A673 (cell line): ENCODE results near the gene KIF4A. TPM values are rescaled to one million over a fixed set of nuclear protein-coding genes. Genes with fewer than 3 reads are reported as not detected.

ENCODE experiments used
- BruUV-seq: library from RNA; stranded (reverse); fragments of 400-500 nt; replicated peaks from 2 replicates; lab custom pipeline; 2021; lab: Mats Ljungman, UMichigan
- CTCF ChIA-PET: fragments of 300-600 bp; sonication (Branson Sonifier 250); formaldehyde crosslinking; loops from one replicate; lab custom pipeline; 2022; ENCODE audit warnings: antibody characterized with exemption; lab: Charles Lee
- POLR2A ChIA-PET: fragments of 300-600 bp; sonication (Branson Sonifier 250); formaldehyde crosslinking; loops from one replicate; lab custom pipeline; 2022; ENCODE audit warnings: antibody characterized with exemption; ENCODE audit not compliant: low non-redundant PET; lab: Charles Lee
- DNase-seq: peaks from one replicate; pipeline ENCODE4 v3.0.0-alpha.2; 2015; ENCODE audit warnings: low spot score
- H3K27ac ChIP-seq: fragments of 200-600 bp; sonication (generic); 2 replicates; pipeline ENCODE4 v1.5.1; 2016; ENCODE audit warnings: mixed run types, low read depth, mild to moderate bottlenecking, mixed read lengths, antibody characterized with exemption, low read length; ENCODE audit not compliant: poor library complexity, severe bottlenecking
- H3K27me3 ChIP-seq: fragments of 200-600 bp; sonication (generic); replicated peaks from 2 replicates; pipeline ENCODE4 v1.6.1; 2017; ENCODE audit warnings: mixed run types, low read depth, mild to moderate bottlenecking, mixed read lengths, antibody characterized with exemption, low read length; ENCODE audit not compliant: insufficient read depth, poor library complexity
- H3K36me3 ChIP-seq: fragments of 200-600 bp; sonication (generic); 2 replicates; pipeline ENCODE4 v1.6.1; 2016; ENCODE audit warnings: mixed run types, mild to moderate bottlenecking, mixed read lengths, antibody characterized with exemption, low read length; ENCODE audit not compliant: insufficient read depth, poor library complexity, severe bottlenecking
- H3K4me1 ChIP-seq: fragments of 200-600 bp; sonication (generic); 2 replicates; pipeline ENCODE4 v1.6.1; 2017; ENCODE audit warnings: mixed run types, mild to moderate bottlenecking, mixed read lengths, antibody characterized with exemption, low read length; ENCODE audit not compliant: insufficient read depth, poor library complexity, severe bottlenecking
- H3K4me3 ChIP-seq: fragments of 200-600 bp; sonication (generic); 2 replicates; pipeline ENCODE4 v1.5.1; 2016; ENCODE audit warnings: low read depth, mixed run types, mild to moderate bottlenecking, mixed read lengths, low read length; ENCODE audit not compliant: poor library complexity, severe bottlenecking
- H3K9me3 ChIP-seq: fragments of 200-600 bp; sonication (generic); 2 replicates; pipeline ENCODE4 v1.6.1; 2016; ENCODE audit warnings: mixed run types, low read depth, mild to moderate bottlenecking, mixed read lengths, antibody characterized with exemption, low read length; ENCODE audit not compliant: poor library complexity, severe bottlenecking
- EZH2 ChIP-seq: fragments of 200-600 bp; sonication (generic); IDR thresholded peaks from 2 replicates; pipeline ENCODE4 v1.6.1; 2017; ENCODE audit warnings: borderline replicate concordance, low read depth, mild to moderate bottlenecking, mixed read lengths, antibody characterized with exemption, low read length; ENCODE audit not compliant: poor library complexity, severe bottlenecking
- intact Hi-C: fragments of 100-400 bp; cut with micrococcal nuclease; formaldehyde crosslinking; loops from one replicate; pipeline ENCODE4 v1.10.0; 2022; ENCODE audit not compliant: unreplicated experiment
- total RNA-seq: library from RNA; stranded (reverse); gene quantifications from 2 replicates; pipeline ENCODE4 v1.2.3, GENCODE V29; 2021
- TF ChIP-seq, protein P1 (sequence below): fragments of 300-800, 200-600 bp; sonication (generic); conservative IDR thresholded peaks from 2 replicates; pipeline ENCODE4 v1.5.1; 2017; ENCODE audit warnings: low read depth, mild to moderate bottlenecking, antibody characterized with exemption, low read length, moderate library complexity, mixed read lengths

Gene KIF4A
- total RNA-seq, 1 experiment from 2014 or later = 76.7 TPM

DNA sequence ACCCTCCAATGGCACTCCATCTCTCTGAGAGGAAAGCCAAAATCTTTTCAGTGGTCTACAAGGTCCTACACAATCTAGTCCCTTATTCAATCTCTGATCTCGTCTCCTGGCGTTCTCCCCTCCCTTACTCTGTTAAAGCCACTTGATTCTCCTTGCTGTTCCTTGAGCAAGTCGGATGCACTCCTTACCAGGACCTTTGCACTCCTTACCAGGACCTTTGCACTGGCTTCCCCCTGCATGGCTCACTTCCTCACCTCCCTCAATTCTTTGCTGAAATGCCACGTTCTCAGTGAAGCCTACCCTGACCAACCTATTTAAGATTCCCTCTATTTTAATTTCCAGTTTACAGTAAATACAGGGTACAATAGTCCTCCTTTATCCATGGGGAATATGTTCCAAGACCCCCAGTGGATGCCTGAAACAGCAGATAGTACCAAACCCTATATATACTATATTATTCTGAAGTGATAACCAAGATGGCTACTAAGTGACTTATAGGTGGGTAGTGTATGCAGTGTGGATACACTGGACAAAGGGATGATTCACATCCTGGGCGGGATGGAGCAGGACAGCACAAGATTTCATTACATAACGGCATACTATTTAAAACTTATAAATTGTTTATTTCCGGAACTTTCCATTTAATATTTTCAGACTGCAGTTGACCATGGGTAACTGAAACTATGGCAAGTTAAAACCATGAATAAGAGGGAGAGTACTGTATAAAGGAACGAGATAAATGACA lies 148.2 kb downstream of the KIF4A start:
- Histone ChIP-seq H3K27ac (no peak overlapping the region), H3K27me3 (peaks cover 24% of the 10 kb centered on the region), H3K4me1 (no peaks in the 10 kb centered on the region), H3K4me3 (no peak overlapping the region), H3K9me3 (no peaks in the 10 kb centered on the region), H3K36me3 (no peaks in the 10 kb centered on the region)
- TF ChIP-seq EZH2 = no peak
- TF ChIP-seq, protein P1, sequence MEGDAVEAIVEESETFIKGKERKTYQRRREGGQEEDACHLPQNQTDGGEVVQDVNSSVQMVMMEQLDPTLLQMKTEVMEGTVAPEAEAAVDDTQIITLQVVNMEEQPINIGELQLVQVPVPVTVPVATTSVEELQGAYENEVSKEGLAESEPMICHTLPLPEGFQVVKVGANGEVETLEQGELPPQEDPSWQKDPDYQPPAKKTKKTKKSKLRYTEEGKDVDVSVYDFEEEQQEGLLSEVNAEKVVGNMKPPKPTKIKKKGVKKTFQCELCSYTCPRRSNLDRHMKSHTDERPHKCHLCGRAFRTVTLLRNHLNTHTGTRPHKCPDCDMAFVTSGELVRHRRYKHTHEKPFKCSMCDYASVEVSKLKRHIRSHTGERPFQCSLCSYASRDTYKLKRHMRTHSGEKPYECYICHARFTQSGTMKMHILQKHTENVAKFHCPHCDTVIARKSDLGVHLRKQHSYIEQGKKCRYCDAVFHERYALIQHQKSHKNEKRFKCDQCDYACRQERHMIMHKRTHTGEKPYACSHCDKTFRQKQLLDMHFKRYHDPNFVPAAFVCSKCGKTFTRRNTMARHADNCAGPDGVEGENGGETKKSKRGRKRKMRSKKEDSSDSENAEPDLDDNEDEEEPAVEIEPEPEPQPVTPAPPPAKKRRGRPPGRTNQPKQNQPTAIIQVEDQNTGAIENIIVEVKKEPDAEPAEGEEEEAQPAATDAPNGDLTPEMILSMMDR = no peak
- DNase-seq = no peak
- intact Hi-C loops = no loop called here
- BruUV-seq = no TSS peak
- CTCF ChIA-PET = no interaction called here
- POLR2A ChIA-PET = no interaction called here

DNA sequence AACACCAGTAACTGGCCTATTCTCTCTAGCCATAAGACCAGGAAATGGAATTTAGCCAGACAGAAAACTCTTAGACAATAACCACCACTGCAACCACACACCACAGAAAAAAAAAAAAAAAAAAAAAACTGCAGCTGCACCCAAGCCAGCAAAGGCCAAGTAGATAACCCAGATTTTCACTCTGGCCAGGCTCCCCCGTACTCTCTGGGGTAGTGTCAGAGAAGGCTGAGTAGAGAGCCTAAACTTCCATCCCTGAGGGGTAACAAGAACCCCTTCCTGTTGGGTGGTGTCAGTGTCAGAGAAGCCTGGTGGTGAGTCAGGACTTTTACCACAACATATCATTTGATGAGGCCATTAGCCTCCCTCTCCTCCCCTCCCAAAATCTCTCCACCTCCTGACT lies 149.1 kb downstream of the KIF4A start:
- POLR2A ChIA-PET = no interaction called here
- Histone ChIP-seq H3K4me3 (no peak overlapping the region), H3K4me1 (no peaks in the 10 kb centered on the region)

DNA sequence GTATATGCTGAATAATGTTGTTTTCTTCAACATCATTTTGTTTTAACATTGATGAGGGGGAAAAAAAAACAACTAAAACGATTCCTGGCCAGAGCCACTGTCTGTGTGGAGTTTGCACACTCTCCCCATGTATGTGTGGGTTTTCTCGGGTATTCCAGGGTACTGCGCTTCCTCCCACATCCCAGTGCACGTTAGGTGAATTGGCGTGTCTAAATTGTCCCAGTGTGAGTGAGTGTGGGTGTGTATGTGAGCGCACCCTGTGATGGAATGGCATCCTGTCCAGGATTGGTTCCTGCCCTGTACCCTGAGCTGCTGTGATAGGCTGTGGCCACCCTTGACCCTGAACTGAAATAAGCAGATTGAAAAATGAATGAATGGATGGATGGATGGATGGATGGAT lies 152.3 kb downstream of the KIF4A start:
- ChIA-PET CTCF (no interaction called here), POLR2A (no interaction called here)
- no peak for TF ChIP-seq EZH2
- TF ChIP-seq, protein P1 = no peak
- intact Hi-C loops = no loop called here
- no peak overlapping the region for H3K27ac ChIP-seq
- H3K36me3 ChIP-seq = no peaks in the 10 kb centered on the region
- BruUV-seq = no TSS peak
- H3K9me3 ChIP-seq = no peaks in the 10 kb centered on the region
- no peak for DNase-seq
- H3K27me3 ChIP-seq = peaks cover 51% of the 10 kb centered on the region
- H3K4me3 ChIP-seq = no peak overlapping the region
- no peaks in the 10 kb centered on the region for H3K4me1 ChIP-seq

More for the DNA sequence above, 149.1 kb downstream of the KIF4A start:
- TF ChIP-seq, protein P1 = no peak
- no peak for TF ChIP-seq EZH2
- H3K27me3 ChIP-seq = peaks cover 30% of the 10 kb centered on the region
- BruUV-seq = no TSS peak
- no peak for DNase-seq
- H3K36me3 ChIP-seq = no peaks in the 10 kb centered on the region
- H3K9me3 ChIP-seq = no peaks in the 10 kb centered on the region
- intact Hi-C loops = no loop called here
- CTCF ChIA-PET = no interaction called here
- no peak overlapping the region for H3K27ac ChIP-seq
